Panc1 (cell line): ENCODE results near the gene RAD52.

Experiments
- POLR2AphosphoS5 ChIP-seq: IDR thresholded peaks from 2 replicates; pipeline ENCODE4 v1.6.1; 2012; ENCODE audit warnings: mild to moderate bottlenecking, low read depth, low read length, moderate library complexity
- TF ChIP-seq, protein P1 (sequence below): fragments of 450-650 bp; IDR thresholded peaks from 2 replicates; pipeline ENCODE4 v1.5.1; 2017; ENCODE audit warnings: mild to moderate bottlenecking

DNA sequence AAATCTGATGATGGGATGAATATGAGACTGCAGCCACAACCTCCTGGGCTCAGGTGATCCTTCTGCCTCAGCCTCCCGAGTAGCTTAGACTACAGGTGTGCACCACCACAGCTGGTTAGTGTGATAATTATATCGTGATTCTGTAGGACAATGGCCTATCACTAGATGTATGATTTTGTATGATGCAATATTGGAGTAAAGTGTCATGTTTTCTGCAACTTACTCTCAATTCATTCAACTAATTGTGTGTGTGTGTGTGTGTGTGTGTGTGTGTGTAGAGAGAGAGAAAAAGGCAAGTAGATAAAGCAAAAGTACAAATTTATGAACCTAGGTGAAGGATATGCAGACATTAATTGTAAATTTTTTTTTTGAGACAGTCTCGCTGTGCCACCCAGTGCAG lies 10.7 kb downstream of the RAD52 start:
- no peak for TF ChIP-seq POLR2AphosphoS5
- TF ChIP-seq, protein P1, sequence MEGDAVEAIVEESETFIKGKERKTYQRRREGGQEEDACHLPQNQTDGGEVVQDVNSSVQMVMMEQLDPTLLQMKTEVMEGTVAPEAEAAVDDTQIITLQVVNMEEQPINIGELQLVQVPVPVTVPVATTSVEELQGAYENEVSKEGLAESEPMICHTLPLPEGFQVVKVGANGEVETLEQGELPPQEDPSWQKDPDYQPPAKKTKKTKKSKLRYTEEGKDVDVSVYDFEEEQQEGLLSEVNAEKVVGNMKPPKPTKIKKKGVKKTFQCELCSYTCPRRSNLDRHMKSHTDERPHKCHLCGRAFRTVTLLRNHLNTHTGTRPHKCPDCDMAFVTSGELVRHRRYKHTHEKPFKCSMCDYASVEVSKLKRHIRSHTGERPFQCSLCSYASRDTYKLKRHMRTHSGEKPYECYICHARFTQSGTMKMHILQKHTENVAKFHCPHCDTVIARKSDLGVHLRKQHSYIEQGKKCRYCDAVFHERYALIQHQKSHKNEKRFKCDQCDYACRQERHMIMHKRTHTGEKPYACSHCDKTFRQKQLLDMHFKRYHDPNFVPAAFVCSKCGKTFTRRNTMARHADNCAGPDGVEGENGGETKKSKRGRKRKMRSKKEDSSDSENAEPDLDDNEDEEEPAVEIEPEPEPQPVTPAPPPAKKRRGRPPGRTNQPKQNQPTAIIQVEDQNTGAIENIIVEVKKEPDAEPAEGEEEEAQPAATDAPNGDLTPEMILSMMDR, result no peak
